Small intestine (tissue), 16 donors: ENCODE results near the gene CYP19A1. TPM values are rescaled to one million over a fixed set of nuclear protein-coding genes. Genes with fewer than 3 reads are reported as not detected.

Source experiments
- DNase-seq, 2 donors: peaks; one replicate each; pipeline versions ENCODE4 v3.0.0 to v3.0.0-alpha.2; 2013
- FAIRE-seq: peaks from 2 replicates; lab custom pipeline; 2012; peaks lifted over from hg19 to GRCh38; lab: Jason Lieb, UNC
- H3K27ac ChIP-seq, 3 donors: one replicate each; pipeline ENCODE4 v1.5.1; 2013; ENCODE audit warnings: low read length in 2 of 3, mild to moderate bottlenecking in 2 of 3, control low read depth in 1 of 3, inconsistent platforms in 1 of 3, low read depth in 1 of 3, moderate library complexity in 1 of 3
- H3K27me3 ChIP-seq, 3 donors: one replicate each; pipeline ENCODE4 v1.6.1; 2013; ENCODE audit warnings: low read length in 3 of 3, inconsistent platforms in 1 of 3; ENCODE audit not compliant: control insufficient read depth in 3 of 3, insufficient read depth in 3 of 3
- H3K36me3 ChIP-seq, 3 donors: one replicate each; pipeline ENCODE4 v1.6.1; 2013; ENCODE audit warnings: low read length in 3 of 3, inconsistent platforms in 1 of 3, low read depth in 1 of 3, mild to moderate bottlenecking in 1 of 3, moderate library complexity in 1 of 3; ENCODE audit not compliant: control insufficient read depth in 3 of 3, insufficient read depth in 2 of 3
- H3K4me1 ChIP-seq, 3 donors: one replicate each; pipeline ENCODE4 v1.6.1; 2013; ENCODE audit warnings: low read length in 2 of 3, inconsistent platforms in 1 of 3, low read depth in 1 of 3, mild to moderate bottlenecking in 1 of 3, moderate library complexity in 1 of 3; ENCODE audit not compliant: control insufficient read depth in 3 of 3, insufficient read depth in 2 of 3
- H3K4me3 ChIP-seq, 3 donors: one replicate each; pipeline ENCODE4 v1.5.1; 2013; ENCODE audit warnings: low read length in 3 of 3, control low read depth in 1 of 3, inconsistent platforms in 1 of 3, low read depth in 1 of 3, mild to moderate bottlenecking in 1 of 3, moderate library complexity in 1 of 3
- H3K9me3 ChIP-seq, 2 donors: one replicate each; pipeline ENCODE4 v1.6.1; 2013; ENCODE audit warnings: low read depth in 1 of 2, low read length in 1 of 2; ENCODE audit not compliant: control insufficient read depth in 2 of 2, insufficient read depth in 1 of 2
- WGBS, 3 donors: extraction: QIAGEN DNeasy Blood & Tissue Kit; methylation state at CpG; one replicate each; pipeline ENCODE4 v1.1.7; 2013; 5-methylcytosine and 5-hydroxymethylcytosine counted together
- long read RNA-seq, 10 donors: transcript quantifications; one replicate each; lab custom pipeline, GENCODE V29; 2026
- polyA plus RNA-seq, 4 donors: library from polyadenylated mRNA; stranded (reverse) in 3 of 4; unstranded in 1 of 4; fragments of 200-250 nt in 3 of 4; fragments of 120-200 nt in 1 of 4; gene quantifications; one replicate each; pipeline versions ENCODE4 v1.2.1 to v1.2.3, GENCODE V29; 2013
- donor health status: healthy with polysubstance abuse.
- donor health status: control.
- donor health status: control.
- donor health status: Bipolar disorder and iron deficiency.
- donor health status: healthy.

Gene CYP19A1
- polyA plus RNA-seq = 1 to 10 TPM in 1 of 4 donors, under 1 TPM in 1, not detected in 2; 0.33 to 2.0 TPM
- long read RNA-seq, donor 1 = 0 reads
- long read RNA-seq, donor 2 = 0 reads
- long read RNA-seq, donor 3 = 0 reads
- long read RNA-seq, donor 4 = 0 reads
- long read RNA-seq, donor 5 = 0 reads
- long read RNA-seq, donor 6 = 0 reads
- long read RNA-seq, donor 7 = 0 reads
- long read RNA-seq, donor 8 = 0 reads
- long read RNA-seq, donor 9 = 0 reads
- long read RNA-seq, donor 10 = 0 reads

DNA sequence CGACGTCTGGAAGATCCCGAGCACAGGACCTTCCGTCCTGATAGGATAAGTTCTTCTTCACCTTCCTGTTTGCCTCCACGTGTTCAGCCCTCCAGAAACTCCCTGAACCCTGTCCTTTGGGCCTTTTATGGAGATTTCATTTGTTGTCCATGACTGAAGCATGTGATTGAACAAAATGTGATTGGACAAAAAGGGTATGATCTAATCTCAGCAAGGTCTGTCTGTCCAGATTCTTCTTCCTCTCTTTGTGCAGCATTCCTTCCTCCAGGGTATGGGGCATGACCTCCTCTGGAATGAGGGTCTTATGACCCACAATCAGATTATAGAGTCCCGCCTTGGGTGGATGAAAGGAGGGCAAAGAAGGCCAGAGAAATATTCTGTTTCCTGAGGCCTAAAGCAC, at the start of gene CYP19A1:
Gene CYP19A1 (minus strand): TSS at position 101 of the 400 bp plus-strand sequence. CDS start 95,684 bp downstream, outside the sequence.
- Histone ChIP-seq H3K4me3 (no peak within 1 kb of the TSS), H3K36me3 (no peaks in the 10 kb centered on the region), H3K27me3 (peaks cover 8 to 23% (median 10%) of the 10 kb centered on the region in 3 donors), H3K9me3 (no peaks in the 10 kb centered on the region), H3K27ac (no peak within 1 kb of the TSS), H3K4me1 (peaks cover 0 to 3% (median 0%) of the 10 kb centered on the region in 3 donors)
- DNase-seq (no peak), FAIRE-seq (no peak)
- 77 to 86% (median 79%) methylated on average over 6 of the region's 6 CpGs for WGBS, 3 donors

DNA sequence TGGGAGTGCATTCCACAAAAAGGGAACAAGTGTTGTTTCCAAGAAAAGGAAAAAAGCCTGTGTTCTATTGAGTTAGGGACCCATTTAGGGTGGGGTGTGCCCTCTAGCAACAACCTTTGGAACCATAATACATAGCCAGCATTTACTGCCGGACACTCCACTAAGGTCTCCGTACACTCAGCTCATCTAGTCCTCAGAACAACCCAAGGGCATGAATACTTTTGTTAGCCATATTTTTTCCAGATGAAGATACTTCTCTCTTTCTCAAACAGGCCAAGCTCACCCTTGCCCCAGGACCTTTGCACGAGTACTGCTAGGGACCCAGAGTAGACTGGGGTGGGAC, 49.3 kb upstream of the CYP19A1 start:
- H3K27me3 ChIP-seq = peaks cover 0 to 4% (median 0%) of the 10 kb centered on the region in 3 donors
- FAIRE-seq = no peak
- peak in 1 of 2 donors; percentile 13 for DNase-seq
- H3K4me1 ChIP-seq = no peaks in the 10 kb centered on the region
- no peak overlapping the region for H3K4me3 ChIP-seq
- H3K27ac ChIP-seq = no peak overlapping the region
- 49 to 77% (median 55%) methylated on average over 3 of the region's 3 CpGs for WGBS, 3 donors
- no peaks in the 10 kb centered on the region for H3K36me3 ChIP-seq
- H3K9me3 ChIP-seq = no peaks in the 10 kb centered on the region

- Histone ChIP-seq H3K36me3 (no peaks in the 10 kb centered on the region), H3K27me3 (peaks cover 0 to 4% (median 0%) of the 10 kb centered on the region in 3 donors), H3K4me3 (no peak overlapping the region), H3K9me3 (no peaks in the 10 kb centered on the region), H3K27ac (no peak overlapping the region), H3K4me1 (no peaks in the 10 kb centered on the region)
- FAIRE-seq (no peak), DNase-seq (no peak)
- 64 to 78% (median 64%) methylated on average over 10 of the region's 10 CpGs for WGBS, 3 donors
These were observed 48.7 kb upstream of the CYP19A1 start for GRCh38 chr15:51386960-51387698.

GRCh38 chr15:51386486-51386885, 48.1 kb upstream of the CYP19A1 start:
- no peak for FAIRE-seq
- WGBS, 3 donors = 88 to 93% (median 91%) methylated on average over 12 of the region's 12 CpGs
- no peaks in the 10 kb centered on the region for H3K4me1 ChIP-seq
- H3K4me3 ChIP-seq = no peak overlapping the region
- H3K27me3 ChIP-seq = peaks cover 0 to 4% (median 0%) of the 10 kb centered on the region in 3 donors
- no peak for DNase-seq
- H3K9me3 ChIP-seq = no peaks in the 10 kb centered on the region
- H3K27ac ChIP-seq = no peak overlapping the region
- no peaks in the 10 kb centered on the region for H3K36me3 ChIP-seq

DNA sequence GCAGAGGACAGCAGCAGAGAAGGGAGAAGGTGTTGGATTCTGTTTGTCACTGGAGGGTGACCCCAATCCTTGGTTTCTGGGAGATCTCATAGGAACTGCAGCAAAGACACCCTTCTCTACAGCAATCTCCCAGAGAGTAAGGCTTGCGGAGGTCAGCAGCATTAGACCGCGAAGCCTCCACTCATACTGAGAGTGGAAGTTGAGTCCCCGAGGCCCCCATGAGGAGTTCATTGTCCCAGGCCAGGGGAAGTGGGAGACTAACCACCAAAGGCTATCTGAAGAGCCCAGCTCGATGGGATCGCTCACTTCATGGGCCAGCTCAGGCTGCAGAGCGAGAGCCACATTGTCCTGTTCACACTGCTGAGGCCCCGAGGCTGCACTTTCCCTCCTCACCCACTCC, 47.6 kb upstream of the CYP19A1 start:
- 81 to 83% (median 81%) methylated on average over 8 of the region's 8 CpGs for WGBS, 3 donors
- no peak for FAIRE-seq
- no peaks in the 10 kb centered on the region for H3K36me3 ChIP-seq
- H3K27ac ChIP-seq = no peak overlapping the region
- peaks cover 0 to 4% (median 0%) of the 10 kb centered on the region in 3 donors for H3K27me3 ChIP-seq
- DNase-seq = no peak
- H3K4me3 ChIP-seq = no peak overlapping the region
- no peaks in the 10 kb centered on the region for H3K4me1 ChIP-seq
- H3K9me3 ChIP-seq = no peaks in the 10 kb centered on the region

DNA sequence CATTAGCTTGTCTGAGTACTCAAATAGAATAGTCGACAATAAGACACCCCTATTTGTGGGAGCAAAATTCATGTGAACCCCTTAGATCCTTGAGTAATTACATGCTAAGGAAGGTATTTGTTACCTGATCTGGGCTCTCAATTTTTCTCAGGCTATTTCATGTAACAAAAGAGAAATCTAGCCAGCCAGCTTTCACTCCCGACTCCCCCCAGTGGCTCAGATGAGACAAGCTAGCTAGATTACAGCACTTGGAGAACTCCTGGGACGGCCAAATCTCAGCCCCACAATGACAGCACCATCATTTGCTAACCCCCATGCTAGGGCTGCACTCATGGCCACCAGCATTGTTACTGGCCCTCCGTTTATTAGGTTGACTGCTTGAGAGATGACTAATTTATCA, 44.4 kb upstream of the CYP19A1 start:
- H3K27me3 ChIP-seq = peaks cover 0 to 4% (median 0%) of the 10 kb centered on the region in 3 donors
- no peaks in the 10 kb centered on the region for H3K36me3 ChIP-seq
- no peak overlapping the region for H3K27ac ChIP-seq
- peak; percentile 18 to 42 for DNase-seq
- H3K4me3 ChIP-seq = no peak overlapping the region
- no peaks in the 10 kb centered on the region for H3K9me3 ChIP-seq
- no peaks in the 10 kb centered on the region for H3K4me1 ChIP-seq
- 14 to 24% (median 19%) methylated on average over 4 of the region's 4 CpGs for WGBS, 3 donors
- no peak for FAIRE-seq

DNA sequence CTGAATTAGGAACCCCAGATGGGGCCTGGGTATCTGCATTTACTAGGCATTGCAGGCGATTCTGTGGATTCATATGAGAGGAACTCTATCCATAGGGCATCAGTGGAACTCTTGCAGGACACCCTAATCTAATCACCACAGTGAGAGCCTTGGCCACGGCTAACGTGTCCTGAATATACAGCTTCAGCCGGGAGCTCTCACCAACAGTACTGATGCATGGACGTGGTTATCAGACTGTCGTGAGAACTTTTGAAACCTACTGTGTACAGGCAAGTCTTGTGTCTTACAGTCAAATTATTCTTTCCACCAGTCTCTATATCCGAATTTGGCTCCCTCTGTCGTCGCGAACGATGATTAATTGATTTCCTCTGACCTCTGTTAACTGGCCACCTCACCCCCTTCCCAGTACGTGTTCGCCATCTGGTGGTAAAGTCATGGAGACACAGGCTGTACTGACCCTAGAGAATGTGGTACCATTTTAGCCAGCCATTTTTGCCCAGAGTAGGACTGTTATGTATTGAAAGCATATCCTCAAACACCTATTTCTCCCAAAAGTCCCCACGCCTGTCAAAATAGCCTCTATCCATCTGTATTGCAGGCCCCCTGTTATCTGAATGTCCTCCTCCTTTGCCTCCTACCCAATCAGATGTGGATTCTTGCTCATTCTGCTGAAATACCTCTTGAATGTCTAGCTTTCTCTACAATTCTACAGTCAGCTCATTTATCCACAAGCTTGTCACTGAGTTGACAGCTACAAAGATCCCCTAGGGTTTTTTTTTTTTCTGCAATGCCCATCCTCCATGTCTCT, 42.8 kb upstream of the CYP19A1 start:
- Histone ChIP-seq H3K27ac (no peak overlapping the region), H3K4me3 (no peak overlapping the region), H3K4me1 (no peaks in the 10 kb centered on the region), H3K9me3 (no peaks in the 10 kb centered on the region), H3K27me3 (peaks cover 0 to 4% (median 0%) of the 10 kb centered on the region in 3 donors), H3K36me3 (no peaks in the 10 kb centered on the region)
- 17 to 28% (median 24%) methylated on average over 14 of the region's 14 CpGs for WGBS, 3 donors
- FAIRE-seq (no peak), DNase-seq (peak; percentile 66 to 73)

GRCh38 chr15:51379390-51379789, 41.0 kb upstream of the CYP19A1 start:
- DNase-seq (no peak), FAIRE-seq (no peak)
- H3K9me3 ChIP-seq = no peaks in the 10 kb centered on the region
- H3K4me1 ChIP-seq = no peaks in the 10 kb centered on the region
- 64 to 68% (median 66%) methylated on average over 4 of the region's 4 CpGs for WGBS, 3 donors
- H3K27ac ChIP-seq = no peak overlapping the region
- H3K27me3 ChIP-seq = peaks cover 0 to 4% (median 0%) of the 10 kb centered on the region in 3 donors
- H3K4me3 ChIP-seq = no peak overlapping the region
- no peaks in the 10 kb centered on the region for H3K36me3 ChIP-seq
